DOHH2 (cell line): Measurements from ENCODE around the gene ADTRP.

Experiments used
- H3F3A ChIP-seq: fragments of 200-600 bp; sonication (generic), shearing (Covaris generic); 2 replicates; pipeline ENCODE4 v1.6.0; 2016; ENCODE audit warnings: antibody characterized with exemption, mild to moderate bottlenecking; ENCODE audit not compliant: control insufficient read depth, insufficient read depth
- H3K27ac ChIP-seq: fragments of 200-600 bp; sonication (generic); 2 replicates; pipeline ENCODE4 v1.5.1; 2014; ENCODE audit warnings: low read depth, mild to moderate bottlenecking, low read length, moderate library complexity
- H3K27me3 ChIP-seq: fragments of 200-600 bp; sonication (generic); 2 replicates; pipeline ENCODE4 v1.6.1; 2014; ENCODE audit warnings: mild to moderate bottlenecking, low read length, mixed read lengths; ENCODE audit not compliant: control insufficient read depth
- H3K36me3 ChIP-seq: fragments of 200-600 bp; sonication (generic); 2 replicates; pipeline ENCODE4 v1.6.1; 2014; ENCODE audit warnings: mild to moderate bottlenecking, low read length, moderate library complexity, mixed read lengths; ENCODE audit not compliant: control insufficient read depth
- H3K4me1 ChIP-seq: fragments of 200-600 bp; sonication (generic); 2 replicates; pipeline ENCODE4 v1.6.1; 2014; ENCODE audit warnings: mild to moderate bottlenecking, low read length, mixed read lengths; ENCODE audit not compliant: control insufficient read depth
- H3K4me2 ChIP-seq: fragments of 200-600 bp; sonication (generic); 2 replicates; pipeline ENCODE4 v1.6.0; 2014; ENCODE audit warnings: mild to moderate bottlenecking, low read length, moderate library complexity
- H3K4me3 ChIP-seq: fragments of 200-600 bp; sonication (generic); 2 replicates; pipeline ENCODE4 v1.5.1; 2014; ENCODE audit warnings: mild to moderate bottlenecking, low read length, mixed read lengths
- H3K79me2 ChIP-seq: fragments of 200-600 bp; sonication (generic); 2 replicates; pipeline ENCODE4 v1.6.1; 2014; ENCODE audit warnings: mild to moderate bottlenecking, low read length, mixed read lengths; ENCODE audit not compliant: control insufficient read depth
- H3K9me2 ChIP-seq: fragments of 200-600 bp; sonication (generic); replicated peaks from 2 replicates; pipeline ENCODE4 v1.6.1; 2014; ENCODE audit warnings: mild to moderate bottlenecking, low read length, mixed read lengths; ENCODE audit not compliant: control insufficient read depth
- H3K9me3 ChIP-seq: fragments of 200-600 bp; sonication (generic); 2 replicates; pipeline ENCODE4 v1.6.1; 2014; ENCODE audit warnings: antibody characterized with exemption, low read length, mixed read lengths; ENCODE audit not compliant: control insufficient read depth, insufficient read depth
- H4K20me1 ChIP-seq: fragments of 200-600 bp; sonication (generic); 2 replicates; pipeline ENCODE4 v1.6.0; 2014; ENCODE audit warnings: low read depth, mild to moderate bottlenecking, antibody characterized with exemption, low read length, moderate library complexity; ENCODE audit not compliant: control insufficient read depth, insufficient read depth
- CTCF ChIP-seq: fragments of 200-600 bp; sonication (generic); IDR thresholded peaks from one replicate; pipeline ENCODE4 v1.5.1; 2014; ENCODE audit warnings: antibody characterized with exemption, mild to moderate bottlenecking, low read depth, low read length; ENCODE audit not compliant: poor library complexity, severe bottlenecking
- EZH2phosphoT487 ChIP-seq: fragments of 200-600 bp; sonication (generic); IDR thresholded peaks from 2 replicates; pipeline ENCODE4 v1.6.1; 2017; ENCODE audit warnings: borderline replicate concordance, mild to moderate bottlenecking, antibody characterized with exemption, low read length, moderate library complexity, mixed read lengths

ADTRP gene

GRCh38 chr6:11761744-11762620, 16.6 kb downstream of the ADTRP start:
- H3K4me1 ChIP-seq: no peaks in the 10 kb centered on the region
- H4K20me1 ChIP-seq: no peaks in the 10 kb centered on the region
- no peaks in the 10 kb centered on the region for H3K79me2 ChIP-seq
- H3K4me3 ChIP-seq: no peak overlapping the region
- no peaks in the 10 kb centered on the region for H3F3A ChIP-seq
- no peak for TF ChIP-seq EZH2phosphoT487
- no peak for TF ChIP-seq CTCF
- no peaks in the 10 kb centered on the region for H3K36me3 ChIP-seq
- H3K9me3 ChIP-seq: no peaks in the 10 kb centered on the region
- peaks cover 9% of the 10 kb centered on the region; the same call in 1 of the 2 replicates for H3K27me3 ChIP-seq
- no peaks in the 10 kb centered on the region for H3K9me2 ChIP-seq
- no peak overlapping the region for H3K27ac ChIP-seq
- no peak overlapping the region for H3K4me2 ChIP-seq

GRCh38 chr6:11760015-11760473, 18.6 kb downstream of the ADTRP start:
- peaks cover 9% of the 10 kb centered on the region; the same call in 1 of the 2 replicates for H3K27me3 ChIP-seq
- H4K20me1 ChIP-seq: no peaks in the 10 kb centered on the region
- no peak overlapping the region for H3K4me2 ChIP-seq
- H3F3A ChIP-seq: no peaks in the 10 kb centered on the region
- H3K9me2 ChIP-seq: no peaks in the 10 kb centered on the region
- H3K4me3 ChIP-seq: no peak overlapping the region
- no peaks in the 10 kb centered on the region for H3K79me2 ChIP-seq
- no peak for TF ChIP-seq EZH2phosphoT487
- no peak for TF ChIP-seq CTCF
- H3K4me1 ChIP-seq: no peaks in the 10 kb centered on the region
- no peaks in the 10 kb centered on the region for H3K9me3 ChIP-seq
- no peaks in the 10 kb centered on the region for H3K36me3 ChIP-seq
- H3K27ac ChIP-seq: no peak overlapping the region

- Histone ChIP-seq H3K4me3 (no peak overlapping the region), H3F3A (no peaks in the 10 kb centered on the region), H3K79me2 (no peaks in the 10 kb centered on the region), H3K9me2 (no peaks in the 10 kb centered on the region), H3K4me2 (no peak overlapping the region), H3K27ac (no peak overlapping the region), H3K36me3 (no peaks in the 10 kb centered on the region), H3K27me3 (peaks cover 6% of the 10 kb centered on the region; the same call in 1 of the 2 replicates), H4K20me1 (no peaks in the 10 kb centered on the region), H3K4me1 (no peaks in the 10 kb centered on the region), H3K9me3 (no peaks in the 10 kb centered on the region)
- TF ChIP-seq CTCF (no peak), EZH2phosphoT487 (no peak)
These were observed 19.7 kb downstream of the ADTRP start for GRCh38 chr6:11758878-11759277.
